NCI-H774 (cell line): ENCODE measurements around the gene CCL27.

Experiments
- DNase-seq: peaks from one replicate; lab custom pipeline; 2025; lab: John Stamatoyannopoulos, UW

The CCL27 gene

DNA sequence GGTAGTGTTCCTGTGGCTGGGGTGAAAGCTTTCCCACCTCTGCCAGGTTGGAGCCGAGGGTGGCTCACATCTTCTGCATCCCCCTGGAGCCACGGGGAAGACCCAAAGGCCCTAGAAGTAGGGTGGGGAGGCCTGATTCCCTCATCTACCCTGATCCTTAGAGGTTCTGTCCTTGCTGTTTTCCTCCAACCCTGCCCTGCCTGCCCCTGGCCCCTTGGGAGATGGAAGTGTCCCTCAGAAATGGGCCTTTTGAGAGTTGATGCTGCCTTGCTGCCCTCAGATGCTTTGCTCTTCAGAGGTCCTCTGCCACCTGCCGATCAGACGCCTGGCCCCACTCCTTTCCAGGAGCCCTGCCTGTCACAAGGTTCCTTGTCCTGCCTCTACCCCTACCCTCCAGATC is 22.4 kb upstream of the CCL27 start:
- DNase-seq: no peak

- no peak for DNase-seq
These were observed 21.7 kb upstream of the CCL27 start for GRCh38 chr9:34684145-34684544.

DNA sequence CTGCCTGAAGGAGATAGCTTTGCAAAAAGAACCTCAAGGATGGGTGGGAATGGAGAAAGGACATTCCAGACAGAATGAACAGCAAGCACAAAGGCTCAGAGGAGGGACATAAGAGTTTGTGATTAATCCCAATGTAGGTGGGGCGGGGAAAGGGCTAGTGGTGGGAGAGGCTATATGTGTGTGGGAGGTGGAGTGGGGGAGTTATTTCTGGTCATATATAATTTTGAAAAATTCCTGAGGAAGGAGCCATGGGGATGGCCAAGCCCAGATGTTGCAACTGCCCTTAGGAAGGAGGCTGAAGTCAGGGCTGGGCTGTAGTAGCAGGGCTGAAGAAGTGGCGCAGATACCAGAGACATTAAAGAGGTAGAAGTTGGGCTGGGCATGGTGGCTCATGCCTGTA is 13.4 kb upstream of the CCL27 start:
- no peak for DNase-seq

DNA sequence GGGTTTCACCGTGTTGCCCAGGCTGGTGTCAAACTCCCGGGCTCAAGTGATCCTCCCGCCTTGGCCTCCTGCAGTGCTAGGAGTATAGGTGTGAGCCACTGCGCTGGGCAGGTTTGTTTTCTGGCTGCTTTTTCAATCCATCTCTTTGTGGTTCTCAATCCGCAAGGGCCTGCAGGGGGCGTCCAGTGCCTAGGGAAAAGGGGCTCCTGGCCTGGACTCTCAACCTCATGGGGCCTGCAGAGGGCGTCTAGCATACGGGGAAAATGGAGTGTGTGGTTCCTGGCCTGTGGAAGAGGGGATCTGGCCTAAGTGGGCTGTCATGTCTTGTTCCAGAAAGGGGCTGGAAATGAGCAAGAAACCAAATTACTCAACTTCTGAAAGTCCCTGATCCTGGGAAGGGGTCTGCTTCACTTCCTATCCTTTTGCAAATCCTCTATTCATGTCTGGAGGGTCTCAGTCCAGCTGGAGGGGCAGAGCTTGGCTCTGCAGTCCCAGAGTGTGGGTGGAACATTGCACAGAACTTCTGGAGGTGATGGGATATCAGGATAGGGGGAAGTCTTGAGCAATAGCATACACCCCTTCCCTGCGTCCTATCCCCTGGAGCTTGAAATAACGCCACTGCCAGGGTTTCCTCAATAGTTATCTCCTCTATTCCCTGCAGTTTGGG is 12.7 kb upstream of the CCL27 start:
- peak; percentile 53 for DNase-seq

GRCh38 chr9:34674440-34674839 is 12.0 kb upstream of the CCL27 start:
- no peak for DNase-seq

GRCh38 chr9:34671307-34671706 is 8.8 kb upstream of the CCL27 start:
- no peak for DNase-seq

GRCh38 chr9:34669809-34670562 is 7.5 kb upstream of the CCL27 start:
- no peak for DNase-seq

GRCh38 chr9:34665381-34666250 is 3.2 kb upstream of the CCL27 start:
- DNase-seq: peak; percentile 94

DNA sequence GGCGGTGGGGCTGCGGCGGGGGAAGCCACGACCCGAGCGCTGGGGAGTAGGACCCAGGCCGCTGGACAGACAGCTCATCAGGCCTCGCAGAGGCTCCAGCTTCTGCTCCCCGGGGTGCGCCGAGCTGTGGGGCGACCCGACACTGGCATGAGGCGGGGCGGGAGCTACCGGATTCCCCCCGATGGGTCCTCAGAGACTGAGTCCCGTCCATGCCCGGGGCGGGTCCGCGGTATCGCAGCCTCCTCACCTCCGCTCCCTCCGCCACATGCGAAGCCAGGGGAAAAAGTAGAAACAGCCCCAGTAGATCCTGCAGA is 2.6 kb upstream of the CCL27 start:
- no peak for DNase-seq

DNA sequence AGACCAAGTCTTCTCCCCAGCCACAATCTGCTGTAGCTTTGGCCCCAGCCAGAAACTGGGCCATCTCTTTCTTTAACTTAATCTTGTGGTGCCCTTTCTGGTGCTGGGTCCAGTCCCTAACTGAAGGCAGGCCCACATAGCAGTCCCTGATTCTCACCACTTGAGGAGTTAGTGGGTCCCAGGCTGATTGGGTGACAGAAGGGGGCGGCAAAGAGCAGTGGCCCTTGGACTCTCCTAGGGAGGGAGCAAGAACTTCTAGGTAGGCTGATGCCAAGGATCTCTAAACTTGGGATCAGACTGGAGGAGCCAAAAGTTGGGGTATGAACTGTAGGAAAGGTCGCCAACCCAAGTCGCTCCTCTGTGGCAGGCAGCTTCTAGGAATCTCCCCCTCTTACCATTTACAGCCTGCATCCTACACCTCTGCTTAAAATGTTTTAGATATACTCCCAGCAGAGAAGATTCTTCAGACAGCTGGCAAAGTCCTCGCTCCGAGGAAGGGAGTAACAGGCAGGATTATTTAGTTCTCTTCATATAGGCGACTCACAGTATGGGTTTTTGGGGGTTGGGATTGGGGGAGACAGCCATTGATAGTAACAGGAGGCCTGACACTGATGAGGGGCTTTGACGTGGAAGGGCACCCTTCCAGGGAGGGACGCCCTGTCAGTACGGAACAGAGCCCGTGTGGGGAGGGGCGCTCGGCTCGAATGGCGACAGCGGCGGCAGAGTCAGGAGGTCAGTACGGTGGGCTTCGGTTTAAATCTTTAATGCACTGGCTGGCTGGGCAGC is 2.0 kb upstream of the CCL27 start:
- DNase-seq: no peak

- DNase-seq: no peak
These were observed 797 bp upstream of the CCL27 start for GRCh38 chr9:34663303-34663605.

DNA sequence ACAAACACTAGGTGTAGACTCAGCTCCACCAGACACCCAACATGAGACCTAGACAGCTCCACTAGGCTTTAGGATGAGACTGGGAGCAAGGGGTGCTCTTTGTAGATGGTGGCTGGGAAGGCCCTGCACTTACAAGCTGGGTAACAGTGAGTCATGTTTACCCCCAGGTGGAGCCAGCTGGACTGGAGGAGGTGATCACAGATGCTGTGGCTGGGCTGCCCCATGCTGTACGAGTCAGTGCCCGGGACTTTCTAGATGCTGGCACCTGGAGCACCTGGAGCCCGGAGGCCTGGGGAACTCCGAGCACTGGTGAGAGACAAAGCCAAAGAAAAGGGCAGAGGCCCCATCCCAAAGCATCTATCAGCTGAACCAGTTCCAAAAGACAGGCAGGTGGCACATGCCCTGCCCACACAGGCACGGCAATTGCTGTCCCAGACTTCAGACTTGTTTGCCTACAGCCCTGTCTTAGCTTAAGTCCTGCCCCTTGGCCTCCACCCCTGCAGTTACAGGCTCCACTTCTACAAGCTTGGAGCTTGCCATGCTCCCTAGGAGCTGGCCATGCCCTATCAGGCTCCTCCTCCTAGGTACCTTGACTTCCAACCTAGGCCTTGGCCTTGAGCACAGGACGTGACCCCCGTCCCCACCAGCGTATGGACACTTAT is 2.7 kb downstream of the CCL27 start:
- peak; percentile 32 for DNase-seq

DNA sequence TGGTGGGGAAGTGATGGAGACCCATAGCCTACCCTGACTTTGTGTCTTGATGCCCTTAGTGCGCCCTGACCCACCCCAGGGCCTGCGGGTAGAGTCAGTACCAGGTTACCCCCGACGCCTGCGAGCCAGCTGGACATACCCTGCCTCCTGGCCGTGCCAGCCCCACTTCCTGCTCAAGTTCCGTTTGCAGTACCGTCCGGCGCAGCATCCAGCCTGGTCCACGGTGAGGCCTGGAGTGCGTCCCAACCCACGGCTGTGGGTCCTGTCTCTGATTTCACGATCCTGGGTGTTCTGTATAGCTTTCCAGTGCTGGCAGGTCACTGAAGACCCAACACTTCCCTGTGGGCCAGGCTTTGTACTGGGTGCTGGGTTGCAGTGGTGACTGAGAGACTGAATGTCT is 4.0 kb downstream of the CCL27 start:
- no peak for DNase-seq

DNA sequence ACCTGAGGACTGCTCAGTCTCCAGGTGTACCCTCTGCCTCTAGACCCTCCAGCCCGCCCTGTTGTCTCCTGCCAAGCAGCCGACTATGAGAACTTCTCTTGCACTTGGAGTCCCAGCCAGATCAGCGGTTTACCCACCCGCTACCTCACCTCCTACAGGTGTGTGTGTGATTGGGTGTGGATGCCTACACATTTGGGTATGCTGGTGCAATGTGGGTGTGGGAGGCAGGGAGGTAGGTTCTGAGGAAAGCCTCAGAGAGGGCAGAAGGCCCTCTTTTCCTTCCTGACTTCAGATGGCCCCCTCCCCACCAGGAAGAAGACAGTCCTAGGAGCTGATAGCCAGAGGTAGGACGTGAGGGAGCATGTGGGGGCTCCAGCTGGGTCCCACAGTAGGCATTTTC is 5.5 kb downstream of the CCL27 start:
- no peak for DNase-seq

- no peak for DNase-seq
These were observed 7.1 kb downstream of the CCL27 start for GRCh38 chr9:34655394-34655793.

DNA sequence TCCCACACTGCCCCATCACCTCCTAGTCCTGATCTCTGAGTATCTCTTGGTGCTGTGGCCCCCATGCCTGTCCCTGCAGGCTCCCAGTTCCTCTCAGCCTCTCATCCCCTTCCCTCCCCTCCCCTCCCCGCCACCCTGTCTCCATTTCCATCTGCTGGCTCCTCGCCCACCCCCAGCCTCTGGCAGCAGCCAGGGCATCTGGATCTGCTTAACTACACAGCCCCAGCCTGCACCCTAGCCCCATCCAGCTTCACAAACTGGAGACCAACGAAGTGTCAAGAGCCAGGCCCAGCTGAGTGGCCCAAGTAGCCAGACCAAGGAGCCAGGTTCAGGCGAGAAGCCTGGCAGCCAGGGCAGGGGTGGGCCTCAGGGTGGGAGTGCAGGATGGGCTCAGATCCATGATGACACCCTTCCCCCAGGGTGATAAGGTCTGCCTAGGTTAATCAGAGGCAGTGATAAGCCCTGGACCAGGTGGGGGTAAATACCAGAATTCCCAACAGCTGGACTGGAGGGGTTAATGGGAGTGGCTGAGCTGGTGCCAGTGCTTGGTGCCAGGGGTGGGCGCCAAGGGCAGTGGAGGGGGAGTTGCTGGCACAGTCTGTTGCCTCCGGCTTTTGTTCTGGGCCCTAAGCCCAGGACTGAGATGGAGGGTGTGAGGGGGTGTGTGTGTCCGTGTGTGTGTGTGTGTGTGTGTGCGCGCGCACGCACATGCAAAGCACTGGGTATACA is 8.0 kb downstream of the CCL27 start:
- DNase-seq: no peak

DNA sequence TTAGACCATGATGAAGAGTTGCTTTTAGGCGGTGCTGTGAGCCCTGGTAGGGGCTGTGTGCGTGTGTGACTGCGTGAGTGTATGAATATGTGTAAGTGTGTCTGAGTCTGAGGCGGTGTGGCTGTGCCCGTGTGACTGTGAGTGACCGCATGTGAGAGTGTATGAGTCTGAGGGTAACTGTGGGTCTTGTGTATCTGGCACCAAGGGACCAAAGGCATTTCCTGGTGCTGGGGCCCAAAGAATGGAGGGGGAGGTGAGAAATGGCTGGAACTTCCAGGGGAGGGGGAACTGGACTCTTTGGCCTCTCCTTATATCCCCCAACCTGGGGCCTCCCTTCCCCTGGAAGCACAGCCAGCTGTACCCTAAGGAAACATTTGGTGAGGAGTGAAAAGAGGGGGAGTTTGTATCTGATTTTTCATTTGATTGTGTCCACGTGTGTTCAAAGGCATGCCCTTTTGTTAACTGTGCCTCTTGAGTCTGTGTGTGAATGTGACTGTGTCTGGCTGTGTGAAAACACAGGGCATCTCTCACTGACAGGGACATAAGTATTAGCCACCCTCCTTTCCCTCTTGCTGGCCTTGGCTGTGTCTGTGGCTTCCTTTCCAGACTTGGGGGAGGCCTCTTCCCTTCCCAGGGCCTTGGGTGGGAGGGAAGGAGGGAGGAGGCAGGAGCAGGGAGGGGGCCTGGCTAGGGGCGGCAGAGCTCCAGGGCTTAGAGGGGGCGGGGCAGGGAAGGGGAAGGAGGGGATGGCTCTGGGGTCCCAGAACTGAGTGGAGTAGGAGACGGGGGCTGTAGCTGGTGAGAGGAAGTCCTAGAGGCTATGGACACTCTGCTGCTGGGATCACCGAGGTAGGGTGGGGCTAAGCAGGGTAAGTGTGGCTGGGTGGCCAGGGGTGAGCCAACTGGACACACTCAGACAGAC is 9.0 kb downstream of the CCL27 start:
- DNase-seq: no peak

GRCh38 chr9:34652602-34653000 is 9.9 kb downstream of the CCL27 start:
- DNase-seq: no peak

GRCh38 chr9:34651876-34652601 is 10.4 kb downstream of the CCL27 start, which contains the start of gene IL11RA:
TSS of gene IL11RA (plus strand) at chr9:34652185. CDS start at chr9:34655218, 3,033 bp downstream.
- peak; percentile 62 for DNase-seq
